Stimulated activated CD4-positive, alpha-beta T cell treated with anti-CD3 and anti-CD28 coated beads, Interleukin-4, amount 100 ng/mL, for 4 hours (primary cell): ENCODE results near the gene LEO1.

ENCODE experiments used
- DNase-seq, 2 experiments: peaks; one replicate each; pipeline ENCODE4 v3.0.0-alpha.2; 2020

LEO1 gene

GRCh38 chr15:51971375-51972133, at the start of gene LEO1:
TSS of gene LEO1 (minus strand) at chr15:51971778. CDS start at chr15:51971745, 33 bp downstream.
- DNase-seq, result peak; percentile 71 to 89

GRCh38 chr15:52021128-52021671, 49.6 kb upstream of the LEO1 start:
- peak; percentile 55 to 79 for DNase-seq

DNA sequence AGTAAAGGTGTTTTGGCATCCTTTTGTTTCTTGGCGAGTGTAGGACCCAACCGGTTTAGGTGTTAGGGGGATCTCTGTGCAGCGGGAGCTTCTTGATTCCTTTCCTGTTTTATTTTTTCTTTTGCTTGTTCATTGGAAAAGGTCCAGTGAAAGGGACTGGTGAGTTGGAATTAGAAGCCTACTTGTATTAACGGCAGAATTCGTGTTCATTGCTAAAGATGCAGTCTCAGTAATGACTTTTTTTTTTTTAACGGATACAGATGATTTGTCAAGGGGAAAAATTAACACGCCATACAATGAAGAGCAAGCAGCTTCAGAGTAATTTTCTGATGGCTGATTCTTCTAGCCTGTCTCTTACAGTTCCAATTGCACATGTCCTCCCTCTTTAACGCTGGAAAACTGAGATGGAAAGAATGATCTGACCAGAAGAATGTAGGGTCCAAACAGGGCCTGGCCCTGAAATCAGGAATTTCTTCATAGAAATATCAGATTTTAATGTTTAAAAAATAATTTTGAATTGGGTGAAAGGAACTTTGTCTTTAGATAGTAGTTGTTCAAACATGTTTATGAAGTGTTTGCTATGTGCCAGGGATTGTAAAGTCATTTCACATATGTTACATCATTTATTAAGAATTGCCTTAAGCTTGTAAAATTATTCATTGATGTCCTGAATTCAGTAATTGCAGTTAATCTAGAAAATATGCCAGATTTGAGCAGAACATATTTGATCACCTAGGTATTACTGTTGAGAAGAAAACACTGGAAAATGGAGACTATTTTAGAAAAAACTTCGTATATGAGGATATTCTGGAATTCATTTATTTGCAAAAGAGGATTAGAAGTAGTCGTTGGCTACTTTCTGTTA, 48.9 kb upstream of the LEO1 start:
- no peak for DNase-seq

GRCh38 chr15:52019394-52020220, 48.0 kb upstream of the LEO1 start:
- peak; percentile 58 to 59 for DNase-seq

DNA sequence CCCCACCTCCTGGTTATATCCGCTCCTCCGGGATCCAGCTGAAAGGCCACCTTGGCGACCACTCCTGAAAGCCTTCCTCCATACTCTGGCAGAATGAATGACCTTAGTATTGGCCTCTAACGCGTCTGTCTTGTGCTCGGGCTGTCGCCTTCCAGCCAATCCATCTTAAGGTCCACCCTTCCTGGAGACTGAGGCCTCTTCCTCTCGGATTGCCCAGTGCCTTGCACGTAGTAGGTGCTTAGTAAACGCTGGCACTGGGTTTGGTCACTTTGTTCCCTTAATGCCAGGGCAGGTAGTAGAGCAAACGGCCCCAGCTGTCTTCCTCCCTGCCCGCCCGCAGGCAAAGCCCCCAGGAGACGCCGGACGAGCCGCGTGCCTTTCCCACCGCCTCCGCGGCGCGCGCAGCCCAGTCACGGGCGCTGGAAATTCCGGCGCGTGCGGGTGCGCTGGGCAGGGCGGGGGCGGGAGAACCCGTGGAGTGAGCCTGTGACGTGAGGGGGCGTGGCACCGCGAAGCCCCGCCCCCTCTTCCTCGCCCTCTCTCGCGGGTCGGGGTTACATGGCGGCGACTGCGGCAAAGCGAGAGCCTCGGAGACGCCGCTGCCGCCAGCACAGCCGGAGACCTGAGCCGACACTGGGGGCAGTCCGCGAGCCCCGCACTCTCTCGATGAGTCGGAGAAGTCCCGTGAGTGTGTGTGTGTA, 47.3 kb upstream of the LEO1 start, which contains the start of gene MAPK6:
Gene MAPK6 (plus strand): TSS at position 527 of the 701 bp plus-strand sequence. CDS start 27,242 bp downstream, outside the sequence.
- peak; percentile 94 to 97 for DNase-seq

GRCh38 chr15:52018244-52018643, 46.7 kb upstream of the LEO1 start:
- no peak for DNase-seq

DNA sequence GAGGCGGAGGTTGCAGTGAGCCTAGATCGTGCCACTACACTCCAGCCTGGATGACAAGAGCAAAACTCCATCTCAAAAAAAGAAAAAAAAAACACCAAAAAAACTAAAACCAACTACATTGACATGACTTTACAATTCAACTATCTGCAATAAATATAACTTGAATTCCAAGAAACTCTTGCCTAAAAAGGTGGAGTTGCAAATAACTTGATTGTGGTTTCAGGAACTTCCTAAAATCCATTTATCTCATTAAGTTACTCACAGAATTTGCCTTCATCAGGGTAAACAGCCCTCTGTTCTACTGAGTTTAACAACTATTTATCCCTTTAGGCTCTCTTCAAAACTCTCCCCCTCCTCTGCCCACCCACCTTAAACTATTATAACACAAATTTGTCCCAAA, 44.7 kb upstream of the LEO1 start:
- no peak for DNase-seq

DNA sequence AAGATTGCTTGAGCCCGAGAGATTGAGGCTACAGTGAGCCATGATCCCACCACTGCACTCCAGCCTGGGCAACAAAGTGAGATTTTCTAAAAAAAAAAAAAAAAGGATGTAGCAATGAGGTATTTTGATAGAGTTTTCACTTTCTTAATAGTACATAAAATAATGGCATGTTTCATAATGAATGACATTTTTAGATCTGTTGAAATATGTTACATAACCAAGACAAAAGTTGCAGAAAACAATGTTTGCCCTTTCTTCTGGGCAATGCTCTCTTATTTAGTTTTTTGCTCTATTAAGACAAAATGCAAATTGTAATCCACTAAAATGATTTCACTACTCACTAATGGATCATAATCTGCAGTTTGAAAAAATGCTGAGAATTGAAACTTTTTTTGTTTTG, 43.0 kb upstream of the LEO1 start:
- no peak for DNase-seq

- no peak for DNase-seq
These were observed 41.7 kb upstream of the LEO1 start for GRCh38 chr15:52013151-52013791.

GRCh38 chr15:52012210-52012609, 40.6 kb upstream of the LEO1 start:
- no peak for DNase-seq

DNA sequence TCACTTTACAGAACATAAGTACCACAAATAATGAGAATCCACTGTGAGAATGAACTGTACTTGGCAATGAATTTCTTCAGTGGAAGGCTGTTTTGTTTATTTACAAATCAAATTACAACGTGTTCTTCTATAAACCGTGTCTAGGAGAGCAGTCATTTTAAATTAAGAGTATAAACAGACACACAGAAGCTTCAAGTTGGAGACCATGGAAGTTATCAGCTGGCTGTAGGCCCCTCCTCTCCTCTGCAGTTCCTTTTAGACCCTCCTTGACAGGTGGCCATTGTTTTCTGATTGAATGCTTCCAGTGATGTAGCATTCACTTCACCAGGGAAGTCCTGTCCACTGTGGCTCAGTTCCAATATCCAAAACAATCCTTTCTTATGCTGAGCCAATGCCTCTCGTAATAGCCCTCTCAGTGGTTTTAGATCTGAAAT, 40.1 kb upstream of the LEO1 start:
- DNase-seq, result no peak

DNA sequence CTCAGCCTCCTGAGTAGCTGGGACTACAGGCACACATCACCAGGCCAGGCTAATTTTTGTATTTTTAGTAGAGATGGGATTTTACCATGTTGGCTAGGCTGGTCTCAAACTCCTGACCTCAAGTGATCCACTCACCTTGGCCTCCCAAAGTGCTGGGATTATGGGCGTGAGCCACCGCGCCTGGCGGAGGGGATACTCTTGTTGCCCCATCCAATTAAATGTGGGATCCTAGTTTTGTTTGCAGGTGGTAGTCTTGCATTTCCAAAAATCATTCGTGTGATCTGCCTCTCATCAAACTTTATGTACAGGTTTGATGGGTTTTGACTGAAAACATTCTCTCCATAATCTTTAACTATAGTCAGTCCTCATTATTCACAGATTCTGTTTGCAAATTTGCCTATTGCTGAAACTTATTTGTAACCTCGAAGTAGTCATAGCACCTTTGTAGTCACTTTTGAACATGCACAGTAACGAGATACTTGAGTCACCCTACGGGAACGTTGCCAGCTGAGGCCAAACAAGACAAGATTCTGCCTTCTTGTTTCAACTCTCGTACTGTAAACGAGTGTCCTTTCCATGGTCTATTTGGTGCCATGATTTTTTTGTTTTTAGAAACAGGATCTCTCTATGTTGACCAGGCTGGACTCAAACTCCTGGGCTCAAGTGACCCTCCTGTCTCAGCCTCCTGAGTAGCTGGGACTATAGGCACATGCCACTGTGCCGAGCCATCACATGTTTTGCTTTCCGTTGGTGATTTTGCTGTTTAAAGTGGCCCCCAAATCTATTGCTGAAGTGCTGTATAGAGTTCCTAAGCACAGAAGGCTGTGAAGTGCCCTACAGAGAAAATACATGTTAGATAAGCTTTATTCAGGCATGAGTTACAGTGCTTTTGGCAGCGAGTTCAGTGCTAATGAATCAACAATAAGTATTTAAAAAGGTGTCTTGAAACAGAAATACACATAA, 39.3 kb upstream of the LEO1 start:
- DNase-seq, result peak in 1 of 2 experiments; percentile 35

GRCh38 chr15:52008698-52009434, 37.3 kb upstream of the LEO1 start:
- no peak for DNase-seq

DNA sequence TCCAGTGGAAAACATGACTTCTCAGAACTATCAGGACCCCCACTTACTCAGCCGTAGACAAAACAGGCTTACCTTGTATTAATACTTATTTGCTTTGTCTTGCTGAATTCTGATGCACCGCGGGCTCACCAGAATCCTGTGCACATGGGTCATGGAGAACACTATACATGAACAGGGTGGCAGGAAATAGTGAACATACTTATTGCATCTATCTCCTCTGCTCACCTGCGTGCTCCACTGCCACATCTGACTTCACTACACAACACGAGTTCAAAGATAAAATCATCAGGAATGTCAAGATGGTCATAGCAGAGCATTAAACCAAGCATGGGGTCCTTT, 36.8 kb upstream of the LEO1 start:
- no peak for DNase-seq

- no peak for DNase-seq
These were observed 35.2 kb upstream of the LEO1 start for GRCh38 chr15:52006702-52007340.

DNA sequence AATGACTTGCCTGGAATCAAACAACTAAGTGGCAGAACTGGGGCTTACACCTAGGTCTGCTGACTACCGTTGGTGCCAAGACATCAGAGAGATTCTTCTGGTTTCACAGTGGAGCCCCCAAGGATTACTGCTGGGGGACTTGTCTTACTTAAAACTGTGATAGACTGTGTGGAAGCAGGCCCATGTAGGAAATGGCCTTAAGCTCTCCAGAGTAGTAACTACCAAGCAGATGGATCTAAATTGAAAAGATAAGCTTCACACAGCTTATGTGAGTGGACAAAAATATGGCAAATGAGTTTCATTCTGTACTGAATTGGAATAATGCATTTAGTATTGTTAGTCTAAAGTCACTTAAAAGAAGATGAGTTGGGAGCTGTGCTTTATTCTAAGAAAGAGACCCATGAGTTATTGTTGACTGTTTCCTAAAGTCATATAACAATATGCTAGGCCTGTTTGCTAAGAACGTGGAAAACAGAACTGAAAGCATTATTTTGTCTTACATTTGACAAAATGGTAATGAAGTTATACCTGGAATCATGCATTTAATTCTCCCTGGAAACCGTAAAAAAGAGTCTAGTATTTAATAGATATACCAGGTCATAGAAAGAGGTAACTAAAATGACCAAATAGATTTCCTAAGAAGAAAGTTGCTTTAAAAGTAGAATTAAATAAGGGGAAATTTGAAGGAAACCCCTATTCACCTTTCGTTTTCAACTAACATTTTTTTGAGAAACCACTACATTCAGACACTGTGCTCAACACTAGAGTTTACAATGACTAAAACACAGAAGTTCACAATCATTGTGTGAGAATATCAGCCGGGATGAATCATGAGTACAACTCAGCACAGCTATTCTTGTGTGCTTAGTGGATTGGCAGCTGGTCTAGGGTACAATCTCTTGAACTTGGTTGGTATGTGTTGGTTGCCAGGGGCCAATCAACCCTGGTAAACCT, 34.4 kb upstream of the LEO1 start:
- DNase-seq, result no peak

GRCh38 chr15:52004806-52005205, 33.2 kb upstream of the LEO1 start:
- no peak for DNase-seq

DNA sequence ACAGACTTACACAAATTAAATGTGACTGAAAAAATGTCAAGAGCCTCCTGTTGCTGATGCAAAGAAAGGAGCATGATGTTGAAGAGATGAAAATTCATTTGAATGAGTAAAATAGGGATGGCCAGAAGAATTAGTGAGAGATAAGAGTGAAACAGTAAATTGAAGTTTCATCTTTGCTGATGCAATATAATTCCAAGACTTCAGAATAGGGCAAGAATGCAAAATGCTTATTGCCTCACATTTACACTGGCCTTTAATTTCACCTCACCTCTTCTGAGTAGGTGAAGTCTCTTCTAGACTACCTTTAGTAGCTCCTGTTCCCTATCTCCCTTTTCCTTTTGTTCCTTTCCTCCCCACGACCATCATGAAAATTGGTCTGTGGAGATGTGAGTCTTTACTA, 32.1 kb upstream of the LEO1 start:
- no peak for DNase-seq
